Activated CD4-positive, alpha-beta T cell treated with anti-CD3 and anti-CD28 coated beads, Interleukin-2, amount 10 ng/mL, durations not matched to agents 24 days and 14 days (primary cell): ENCODE results near the gene CD101. TPM values are rescaled to one million over a fixed set of nuclear protein-coding genes. Genes with fewer than 3 reads are reported as not detected.

Experiments
- DNase-seq: peaks from one replicate; pipeline ENCODE4 v3.0.0; 2022
- H3K27ac Mint-ChIP-seq: one replicate; pipeline ENCODE4 v1.8.0; 2022; ENCODE audit warnings: mild to moderate bottlenecking, mixed read lengths
- H3K27me3 Mint-ChIP-seq: one replicate; pipeline ENCODE4 v1.8.0; 2022; ENCODE audit warnings: mixed read lengths
- H3K36me3 Mint-ChIP-seq: one replicate; pipeline ENCODE4 v1.8.0; 2022; ENCODE audit warnings: low read depth, mild to moderate bottlenecking, mixed read lengths
- H3K4me1 Mint-ChIP-seq: one replicate; pipeline ENCODE4 v1.8.0; 2021; ENCODE audit warnings: mixed read lengths
- H3K4me3 Mint-ChIP-seq: one replicate; pipeline ENCODE4 v1.8.0; 2022; ENCODE audit warnings: mild to moderate bottlenecking, moderate library complexity, mixed read lengths
- H3K9me3 Mint-ChIP-seq: one replicate; pipeline ENCODE4 v1.8.0; 2021; ENCODE audit warnings: mixed read lengths
- intact Hi-C: fragments of 100-400 bp; cut with micrococcal nuclease; formaldehyde crosslinking; loops from one replicate; pipeline ENCODE4 v1.15.1; 2023
- total RNA-seq: library from RNA; stranded (reverse); gene quantifications from 2 replicates; pipeline ENCODE4 v1.2.3, GENCODE V29; 2022

Gene CD101
- total RNA-seq, result 0.82 and 1.2 TPM in 2 replicates

GRCh38 chr1:117001254-117001927 is at the start of gene CD101:
Gene CD101 (plus strand): TSS chr1:117001760. CDS start chr1:117001818, 58 bp downstream.
- peak within 1 kb of the TSS; percentile 11 for H3K4me3 Mint-ChIP-seq
- H3K9me3 Mint-ChIP-seq, result peaks cover 4% of the 10 kb centered on the region
- H3K36me3 Mint-ChIP-seq, result peaks cover 4% of the 10 kb centered on the region
- H3K27ac Mint-ChIP-seq, result peak within 1 kb of the TSS; percentile 66
- DNase-seq, result peak; percentile 70
- intact Hi-C loops, result loop anchor here (1.0 to 5.0 kb wide), 5 partner anchors 48 to 429 kb away; partner anchors contain the start of gene CD58
- peaks cover 29% of the 10 kb centered on the region for H3K4me1 Mint-ChIP-seq
- peaks cover under 1% of the 10 kb centered on the region for H3K27me3 Mint-ChIP-seq

GRCh38 chr1:116952738-116953275 is 48.8 kb upstream of the CD101 start:
- no peak for DNase-seq
- Mint-ChIP-seq H3K4me3 (no peak overlapping the region), H3K27me3 (no peaks in the 10 kb centered on the region), H3K27ac (no peak overlapping the region), H3K9me3 (no peaks in the 10 kb centered on the region), H3K4me1 (no peaks in the 10 kb centered on the region), H3K36me3 (peaks cover 8% of the 10 kb centered on the region)
- intact Hi-C loops, result no loop called here

- H3K36me3 Mint-ChIP-seq, result peaks cover 8% of the 10 kb centered on the region
- H3K4me1 Mint-ChIP-seq, result no peaks in the 10 kb centered on the region
- no peaks in the 10 kb centered on the region for H3K27me3 Mint-ChIP-seq
- H3K9me3 Mint-ChIP-seq, result no peaks in the 10 kb centered on the region
- intact Hi-C loops, result no loop called here
- DNase-seq, result no peak
- no peak overlapping the region for H3K4me3 Mint-ChIP-seq
- no peak overlapping the region for H3K27ac Mint-ChIP-seq
Observed at GRCh38 chr1:116954440-116954839, 47.1 kb upstream of the CD101 start.

- peaks cover 3% of the 10 kb centered on the region for H3K36me3 Mint-ChIP-seq
- H3K27ac Mint-ChIP-seq, result no peak overlapping the region
- H3K4me1 Mint-ChIP-seq, result no peaks in the 10 kb centered on the region
- DNase-seq, result no peak
- no peaks in the 10 kb centered on the region for H3K9me3 Mint-ChIP-seq
- intact Hi-C loops, result no loop called here
- no peaks in the 10 kb centered on the region for H3K27me3 Mint-ChIP-seq
- no peak overlapping the region for H3K4me3 Mint-ChIP-seq
Observed at GRCh38 chr1:116956378-116956777, 45.2 kb upstream of the CD101 start.

- H3K4me3 Mint-ChIP-seq, result no peak overlapping the region
- intact Hi-C loops, result no loop called here
- H3K4me1 Mint-ChIP-seq, result no peaks in the 10 kb centered on the region
Observed at GRCh38 chr1:116957646-116958045, 43.9 kb upstream of the CD101 start.

GRCh38 chr1:116958110-116958509 is 43.5 kb upstream of the CD101 start:
- H3K36me3 Mint-ChIP-seq, result peaks cover 2% of the 10 kb centered on the region
- H3K27me3 Mint-ChIP-seq, result no peaks in the 10 kb centered on the region
- no peaks in the 10 kb centered on the region for H3K9me3 Mint-ChIP-seq
- intact Hi-C loops, result no loop called here
- DNase-seq, result no peak
- no peak overlapping the region for H3K4me3 Mint-ChIP-seq
- H3K4me1 Mint-ChIP-seq, result no peaks in the 10 kb centered on the region
- H3K27ac Mint-ChIP-seq, result no peak overlapping the region

More at GRCh38 chr1:116957646-116958045, 43.9 kb upstream of the CD101 start:
- Mint-ChIP-seq H3K36me3 (peaks cover 2% of the 10 kb centered on the region), H3K27me3 (no peaks in the 10 kb centered on the region), H3K27ac (no peak overlapping the region), H3K9me3 (no peaks in the 10 kb centered on the region)
- no peak for DNase-seq

GRCh38 chr1:116958977-116959376 is 42.6 kb upstream of the CD101 start:
- no peak for DNase-seq
- no peaks in the 10 kb centered on the region for H3K27me3 Mint-ChIP-seq
- H3K4me3 Mint-ChIP-seq, result no peak overlapping the region
- intact Hi-C loops, result no loop called here
- H3K27ac Mint-ChIP-seq, result no peak overlapping the region
- H3K36me3 Mint-ChIP-seq, result peaks cover 2% of the 10 kb centered on the region
- H3K9me3 Mint-ChIP-seq, result no peaks in the 10 kb centered on the region
- H3K4me1 Mint-ChIP-seq, result no peaks in the 10 kb centered on the region

GRCh38 chr1:116961606-116962005 is 40.0 kb upstream of the CD101 start:
- H3K36me3 Mint-ChIP-seq, result peaks cover 4% of the 10 kb centered on the region
- no peaks in the 10 kb centered on the region for H3K27me3 Mint-ChIP-seq
- H3K4me1 Mint-ChIP-seq, result no peaks in the 10 kb centered on the region
- H3K9me3 Mint-ChIP-seq, result no peaks in the 10 kb centered on the region
- H3K4me3 Mint-ChIP-seq, result no peak overlapping the region
- no peak for DNase-seq
- intact Hi-C loops, result no loop called here
- no peak overlapping the region for H3K27ac Mint-ChIP-seq

- no peaks in the 10 kb centered on the region for H3K27me3 Mint-ChIP-seq
- no peak overlapping the region for H3K27ac Mint-ChIP-seq
- no peak overlapping the region for H3K4me3 Mint-ChIP-seq
- H3K4me1 Mint-ChIP-seq, result no peaks in the 10 kb centered on the region
- H3K36me3 Mint-ChIP-seq, result peaks cover 11% of the 10 kb centered on the region
- intact Hi-C loops, result no loop called here
- peaks cover 3% of the 10 kb centered on the region for H3K9me3 Mint-ChIP-seq
- DNase-seq, result peak; percentile 70
Observed at GRCh38 chr1:116962987-116963639, 38.4 kb upstream of the CD101 start.

- intact Hi-C loops, result no loop called here
- Mint-ChIP-seq H3K9me3 (peaks cover 3% of the 10 kb centered on the region), H3K27ac (no peak overlapping the region), H3K27me3 (no peaks in the 10 kb centered on the region), H3K4me3 (no peak overlapping the region), H3K36me3 (peaks cover 18% of the 10 kb centered on the region), H3K4me1 (no peaks in the 10 kb centered on the region)
- no peak for DNase-seq
Observed at GRCh38 chr1:116966791-116967190, 34.8 kb upstream of the CD101 start.

GRCh38 chr1:116968724-116969123 is 32.8 kb upstream of the CD101 start:
- Mint-ChIP-seq H3K4me3 (no peak overlapping the region), H3K36me3 (peaks cover 20% of the 10 kb centered on the region), H3K27me3 (no peaks in the 10 kb centered on the region), H3K4me1 (no peaks in the 10 kb centered on the region), H3K9me3 (peaks cover 3% of the 10 kb centered on the region), H3K27ac (no peak overlapping the region)
- intact Hi-C loops, result no loop called here
- DNase-seq, result no peak

- no peak for DNase-seq
- Mint-ChIP-seq H3K36me3 (peaks cover 36% of the 10 kb centered on the region), H3K27me3 (no peaks in the 10 kb centered on the region), H3K9me3 (peaks cover 8% of the 10 kb centered on the region), H3K4me3 (no peak overlapping the region), H3K4me1 (no peaks in the 10 kb centered on the region), H3K27ac (no peak overlapping the region)
- intact Hi-C loops, result no loop called here
Observed at GRCh38 chr1:116971258-116971860, 30.2 kb upstream of the CD101 start.

- no peak overlapping the region for H3K4me3 Mint-ChIP-seq
- intact Hi-C loops, result no loop called here
- H3K9me3 Mint-ChIP-seq, result peaks cover 8% of the 10 kb centered on the region
- no peak overlapping the region for H3K27ac Mint-ChIP-seq
- H3K27me3 Mint-ChIP-seq, result no peaks in the 10 kb centered on the region
- H3K36me3 Mint-ChIP-seq, result peaks cover 36% of the 10 kb centered on the region
- DNase-seq, result no peak
- H3K4me1 Mint-ChIP-seq, result no peaks in the 10 kb centered on the region
Observed at GRCh38 chr1:116971965-116972673, 29.4 kb upstream of the CD101 start.

- Mint-ChIP-seq H3K36me3 (peaks cover 34% of the 10 kb centered on the region), H3K27me3 (peaks cover 2% of the 10 kb centered on the region), H3K9me3 (peaks cover 13% of the 10 kb centered on the region), H3K4me1 (no peaks in the 10 kb centered on the region), H3K4me3 (no peak overlapping the region), H3K27ac (no peak overlapping the region)
- intact Hi-C loops, result no loop called here
- no peak for DNase-seq
Observed at GRCh38 chr1:116972674-116973030, 28.9 kb upstream of the CD101 start.
